Epithelial cell of esophagus (primary cell): ENCODE results near the gene CCDC122.

Experiments
- DNase-seq: peaks from one replicate; pipeline ENCODE4 v3.0.0; 2010; ENCODE audit warnings: low read depth
- H3K4me3 ChIP-seq: 2 replicates; pipeline ENCODE4 v1.5.1; 2011; ENCODE audit warnings: mild to moderate bottlenecking, low read length, control low read depth
- TF ChIP-seq, protein P1 (sequence below): IDR thresholded peaks from 2 replicates; pipeline ENCODE4 v1.5.1; 2011; ENCODE audit warnings: low read depth, mild to moderate bottlenecking, low read length, control low read depth, inconsistent platforms; ENCODE audit not compliant: insufficient read depth; ENCODE audit errors: missing control alignments

Gene CCDC122

GRCh38 chr13:43861863-43862262, 17.7 kb downstream of the CCDC122 start:
- TF ChIP-seq, protein P1, sequence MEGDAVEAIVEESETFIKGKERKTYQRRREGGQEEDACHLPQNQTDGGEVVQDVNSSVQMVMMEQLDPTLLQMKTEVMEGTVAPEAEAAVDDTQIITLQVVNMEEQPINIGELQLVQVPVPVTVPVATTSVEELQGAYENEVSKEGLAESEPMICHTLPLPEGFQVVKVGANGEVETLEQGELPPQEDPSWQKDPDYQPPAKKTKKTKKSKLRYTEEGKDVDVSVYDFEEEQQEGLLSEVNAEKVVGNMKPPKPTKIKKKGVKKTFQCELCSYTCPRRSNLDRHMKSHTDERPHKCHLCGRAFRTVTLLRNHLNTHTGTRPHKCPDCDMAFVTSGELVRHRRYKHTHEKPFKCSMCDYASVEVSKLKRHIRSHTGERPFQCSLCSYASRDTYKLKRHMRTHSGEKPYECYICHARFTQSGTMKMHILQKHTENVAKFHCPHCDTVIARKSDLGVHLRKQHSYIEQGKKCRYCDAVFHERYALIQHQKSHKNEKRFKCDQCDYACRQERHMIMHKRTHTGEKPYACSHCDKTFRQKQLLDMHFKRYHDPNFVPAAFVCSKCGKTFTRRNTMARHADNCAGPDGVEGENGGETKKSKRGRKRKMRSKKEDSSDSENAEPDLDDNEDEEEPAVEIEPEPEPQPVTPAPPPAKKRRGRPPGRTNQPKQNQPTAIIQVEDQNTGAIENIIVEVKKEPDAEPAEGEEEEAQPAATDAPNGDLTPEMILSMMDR, result no peak
- no peak overlapping the region for H3K4me3 ChIP-seq
- no peak for DNase-seq

GRCh38 chr13:43852923-43853404, 26.6 kb downstream of the CCDC122 start:
- no peak for DNase-seq
- H3K4me3 ChIP-seq, result no peak overlapping the region
- TF ChIP-seq, protein P1, result no peak

- TF ChIP-seq, protein P1, result no peak
These were observed 28.7 kb downstream of the CCDC122 start for GRCh38 chr13:43850873-43851272.

GRCh38 chr13:43848001-43848649, 31.4 kb downstream of the CCDC122 start:
- H3K4me3 ChIP-seq, result no peak overlapping the region
- TF ChIP-seq, protein P1, result no peak
- peak; percentile 41 for DNase-seq

More at GRCh38 chr13:43850873-43851272, 28.7 kb downstream of the CCDC122 start:
- H3K4me3 ChIP-seq, result no peak overlapping the region
- DNase-seq, result no peak

DNA sequence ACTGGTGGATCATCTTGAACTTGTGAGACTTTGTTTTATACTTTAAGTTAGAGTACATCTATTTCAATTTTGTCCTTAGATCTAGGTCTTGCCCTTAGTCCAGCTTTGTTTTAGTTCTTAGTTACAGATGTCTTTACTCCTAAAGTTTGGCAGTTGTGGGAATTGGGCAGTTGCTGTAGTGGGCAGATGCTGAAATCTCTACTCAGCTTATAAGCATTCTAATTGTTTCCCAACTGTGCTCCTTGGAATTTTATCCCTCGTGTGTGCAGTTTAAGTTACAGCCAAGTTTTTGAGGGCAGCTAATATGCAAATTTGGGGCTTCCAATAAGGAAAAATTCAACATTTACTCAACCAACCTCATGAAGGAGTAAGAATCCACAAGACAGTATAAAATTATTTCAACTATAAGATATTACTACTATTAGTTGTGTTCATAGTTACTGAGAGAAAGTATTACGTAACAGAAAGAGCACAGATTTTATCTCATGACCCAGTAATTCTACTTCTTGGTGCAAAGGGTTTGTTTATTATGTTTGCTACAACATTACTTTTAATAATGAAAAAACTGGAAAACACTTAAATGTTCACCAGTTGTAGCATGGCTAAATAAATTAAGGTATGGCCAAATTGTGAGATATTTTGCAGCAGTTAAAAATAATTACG, 32.9 kb downstream of the CCDC122 start:
- TF ChIP-seq, protein P1, result no peak
- H3K4me3 ChIP-seq, result no peak overlapping the region
- no peak for DNase-seq

DNA sequence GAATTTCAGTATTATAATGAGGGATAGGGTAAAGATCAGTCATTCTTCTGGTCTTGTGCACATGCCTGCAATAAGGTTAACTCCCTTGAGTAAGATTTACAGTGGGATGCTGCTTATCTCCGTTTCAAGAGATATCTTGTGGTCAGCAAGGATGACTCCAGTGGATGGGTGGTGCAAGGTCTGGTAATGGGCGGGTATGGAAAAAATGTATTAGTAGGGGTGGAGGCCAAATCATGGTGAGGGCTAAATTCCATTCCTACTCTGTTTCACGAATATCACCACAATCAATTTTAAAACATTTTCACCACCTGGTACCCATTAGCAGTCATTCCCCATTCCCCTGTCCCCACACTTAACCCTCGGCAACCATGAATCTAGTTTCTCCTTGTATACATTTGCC, 40.6 kb downstream of the CCDC122 start:
- no peak for DNase-seq
- TF ChIP-seq, protein P1, result no peak
- H3K4me3 ChIP-seq, result no peak overlapping the region
